ENCODE data around the gene DIP2A. TPM values are rescaled to one million over a fixed set of nuclear protein-coding genes. Genes with fewer than 3 reads are reported as not detected.

Gene DIP2A
- total and polyA plus RNA-seq, 2 of the 8 experiments (the other 6 are each of a cell fraction or from before 2014, with no cell fraction given), result 16.0 to 27.1 TPM

GRCh38 chr21:46454634-46455390, 3.9 kb upstream of the DIP2A start:
- Histone ChIP-seq H3K27ac (ENCODE audit: low read depth, low read length) (no peak overlapping the region), H3K56ac (replicated peaks; ENCODE audit: insufficient read length, low read depth, low read length) (no peak overlapping the region), H3K4me2 (ENCODE audit: insufficient read depth in 1 of 2, low read depth in 2 of 2, low read length in 2 of 2) (no peak overlapping the region), H3K36me3 (ENCODE audit: control insufficient read depth in 2 of 4, insufficient read depth in 4 of 4, low read length in 3 of 4) (peaks cover 0 to 5% (median 0%) of the 10 kb centered on the region in 4 experiments; a peak in 4 of 8 replicates), H2BK20ac (ENCODE audit: low read length) (no peak overlapping the region), H4K20me1 (replicated peaks in 1 of 2; ENCODE audit: control insufficient read depth in 1 of 2, insufficient read depth in 2 of 2, low read length in 2 of 2) (peaks cover 1 to 2% of the 10 kb centered on the region in 2 experiments), H2BK5ac (ENCODE audit: low read depth, low read length) (no peak overlapping the region), H3K18ac (ENCODE audit: extremely low read depth, low read length) (no peak overlapping the region), H3K23me2 (ENCODE audit: low read depth, low read length) (peaks cover 10% of the 10 kb centered on the region), H3K9me3 (ENCODE audit: insufficient read depth in 2 of 2, low read depth in 1 of 2, low read length in 1 of 2) (no peaks in the 10 kb centered on the region), H4K5ac (ENCODE audit: insufficient read length, low read depth, low read length) (no peak overlapping the region), H3K4ac (replicated peaks; ENCODE audit: insufficient read length, low read depth, low read length) (no peak overlapping the region), H3K14ac (ENCODE audit: insufficient read length) (no peak overlapping the region), H2BK15ac (ENCODE audit: low read length) (no peak overlapping the region), H3K27me3 (replicated peaks in 1 of 4; ENCODE audit: control insufficient read depth in 3 of 4, extremely low read depth in 1 of 4, insufficient read depth in 3 of 4, low read length in 3 of 4) (no peaks in the 10 kb centered on the region), H2AK5ac (ENCODE audit: low read depth, low read length) (no peak overlapping the region), H4K8ac (ENCODE audit: extremely low read depth, insufficient read depth, low read length) (no peak overlapping the region), H3K9ac (replicated peaks in 1 of 4; ENCODE audit: extremely low read depth in 1 of 4, low read depth in 3 of 4, low read length in 3 of 4) (no peak overlapping the region), H3K23ac (ENCODE audit: insufficient read length) (no peak overlapping the region), H2BK120ac (replicated peaks; ENCODE audit: low read depth, low read length) (no peak overlapping the region), H3K79me1 (ENCODE audit: low read depth, low read length) (peaks cover 5% of the 10 kb centered on the region; the same call in 1 of the 2 replicates), H4K91ac (replicated peaks; ENCODE audit: insufficient read length, low read length) (no peak overlapping the region), H2BK12ac (ENCODE audit: low read depth, low read length) (no peak overlapping the region), H2AFZ (ENCODE audit: low read length) (no peak overlapping the region), H3K4me3 (ENCODE audit: extremely low read depth in 1 of 4, insufficient read depth in 2 of 4, low read depth in 3 of 4, low read length in 4 of 4) (no peak overlapping the region), H3K4me1 (replicated peaks in 1 of 4; ENCODE audit: control insufficient read depth in 3 of 4, insufficient read depth in 4 of 4, low read length in 3 of 4) (peaks cover 0 to 6% (median 2%) of the 10 kb centered on the region in 4 experiments; a peak in 4 of 7 replicates), H3K79me2 (ENCODE audit: control insufficient read depth in 1 of 2, insufficient read depth in 2 of 2, low read length in 2 of 2) (peaks cover 0 to 24% of the 10 kb centered on the region in 2 experiments; a peak in 2 of 4 replicates)
- ChIA-PET CTCF (ENCODE audit: partially characterized antibody) (interaction anchor here (0.6 kb wide), 1 partner anchor 170 kb away, joined by 3 read pairs; no protein-coding TSS in a partner anchor), POLR2A (ENCODE audit: partially characterized antibody) (interaction anchor here (0.6 to 1.0 kb wide), 2 partner anchors 15 to 140 kb away, joined by 3 read pairs; no protein-coding TSS in a partner anchor)
- FAIRE-seq (no peak), DNase-seq (ENCODE audit: low read depth in 1 of 2, low spot score in 2 of 2) (no peak)
- 90% methylated on average over 4 of the region's 4 CpGs; no CpG with 5 or more reads in 1 of the 2 experiments for WGBS, 2 experiments (ENCODE audit: extremely low coverage in 1 of 2, insufficient coverage in 1 of 2, insufficient read length in 1 of 2, insufficient replicate concordance in 2 of 2, low coverage in 1 of 2, low lambda C conversion rate in 2 of 2, missing lambda C conversion rate in 1 of 2)
- TF ChIP-seq CBX8 (IDR thresholded peaks at IDR 0.05; ENCODE audit: borderline replicate concordance, low read depth, low read length) (no peak), TCF12 (IDR thresholded peaks at IDR 0.05; ENCODE audit: low read depth, low read length) (no peak), GABPA (IDR thresholded peaks at IDR 0.05; ENCODE audit: borderline replicate concordance, insufficient read depth, low read length) (no peak), YY1 (IDR thresholded peaks at IDR 0.05; ENCODE audit: low read depth, low read length) (no peak), POLR2A (IDR thresholded peaks at IDR 0.05; ENCODE audit: control extremely low read depth in 1 of 2, low read depth in 2 of 2, low read length in 2 of 2) (no peak), CTBP2 (IDR thresholded peaks at IDR 0.05; ENCODE audit: borderline replicate concordance, insufficient read depth, insufficient read length, low read length) (no peak), SAP30 (IDR thresholded peaks at IDR 0.05; ENCODE audit: insufficient read depth, insufficient replicate concordance, low read length) (no peak)
- TF ChIP-seq, protein P1, sequence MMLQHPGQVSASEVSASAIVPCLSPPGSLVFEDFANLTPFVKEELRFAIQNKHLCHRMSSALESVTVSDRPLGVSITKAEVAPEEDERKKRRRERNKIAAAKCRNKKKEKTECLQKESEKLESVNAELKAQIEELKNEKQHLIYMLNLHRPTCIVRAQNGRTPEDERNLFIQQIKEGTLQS (IDR thresholded peaks at IDR 0.05; ENCODE audit: insufficient read depth, low read depth, low read length), result no peak
